ENCODE measurements around the gene LARGE1.
"Not testable (repeated sequence)": the region's sequence is repeated elsewhere in the genome, so short reads cannot be mapped to it uniquely, and the experiment has no call there.

Gene LARGE1

DNA sequence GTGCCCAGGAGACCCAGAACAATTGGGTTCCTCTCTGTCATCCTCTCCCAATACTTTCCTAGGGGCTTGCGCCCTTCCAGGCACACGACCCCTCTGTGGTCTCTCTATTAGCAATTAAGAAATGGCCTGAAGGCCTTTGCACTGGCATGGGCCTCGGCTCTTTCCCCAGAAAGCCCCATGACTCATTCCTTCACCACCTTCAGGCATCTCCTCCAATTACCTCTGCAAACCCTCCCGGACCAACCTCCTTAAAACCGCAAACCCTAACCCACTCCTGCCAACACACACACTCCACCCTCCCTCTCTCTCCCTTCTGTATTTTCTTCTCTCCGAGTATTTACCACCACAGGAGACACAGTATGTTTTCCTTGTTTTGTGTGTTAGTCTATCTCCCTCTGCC is 36.7 kb downstream of the LARGE1 start:
- no peak for DNase-seq

GRCh38 chr22:33882991-33883390 is 37.3 kb downstream of the LARGE1 start:
- no peak for DNase-seq

DNA sequence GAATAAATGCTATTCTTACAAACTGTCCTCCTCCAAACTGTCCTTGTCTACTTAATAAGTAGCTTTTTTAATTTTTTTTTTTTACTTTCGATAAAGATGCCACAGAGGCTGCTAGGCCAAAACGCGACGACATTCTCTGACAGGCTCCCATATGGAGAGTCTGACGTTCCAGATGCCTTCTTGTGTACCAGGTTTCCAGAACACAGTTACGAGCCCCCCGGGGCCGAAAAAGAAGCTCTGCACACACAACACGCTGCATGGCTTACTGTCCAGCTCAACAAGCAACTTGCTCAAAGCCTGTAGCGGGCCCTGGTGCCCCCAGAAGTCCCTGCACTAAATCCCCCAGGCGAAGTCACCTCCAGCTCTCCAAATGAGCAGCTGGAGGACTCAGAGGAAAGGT is 39.3 kb downstream of the LARGE1 start:
- DNase-seq: no peak

- no peak for DNase-seq
Observed at GRCh38 chr22:33879796-33880195, 40.5 kb downstream of the LARGE1 start.

DNA sequence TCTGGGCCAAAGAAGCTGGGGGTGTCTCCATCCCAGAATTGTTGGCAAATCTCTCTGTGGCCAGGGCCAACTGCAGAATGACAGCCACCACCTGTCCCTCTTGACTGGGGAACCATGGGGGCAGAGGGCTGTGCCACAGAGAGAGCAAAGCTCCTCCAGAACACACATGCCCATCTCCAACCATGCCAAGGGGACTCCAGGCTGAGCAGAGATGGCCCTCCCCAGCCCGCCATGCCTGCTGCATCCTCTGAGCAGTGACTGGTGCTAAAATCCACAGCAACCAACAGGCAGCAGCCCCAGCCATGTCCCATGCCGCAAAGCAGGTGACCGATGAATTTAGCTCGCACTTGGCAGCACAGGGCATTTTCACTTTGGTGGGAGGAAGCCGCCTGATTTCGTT is 45.0 kb downstream of the LARGE1 start:
- no peak for DNase-seq

DNA sequence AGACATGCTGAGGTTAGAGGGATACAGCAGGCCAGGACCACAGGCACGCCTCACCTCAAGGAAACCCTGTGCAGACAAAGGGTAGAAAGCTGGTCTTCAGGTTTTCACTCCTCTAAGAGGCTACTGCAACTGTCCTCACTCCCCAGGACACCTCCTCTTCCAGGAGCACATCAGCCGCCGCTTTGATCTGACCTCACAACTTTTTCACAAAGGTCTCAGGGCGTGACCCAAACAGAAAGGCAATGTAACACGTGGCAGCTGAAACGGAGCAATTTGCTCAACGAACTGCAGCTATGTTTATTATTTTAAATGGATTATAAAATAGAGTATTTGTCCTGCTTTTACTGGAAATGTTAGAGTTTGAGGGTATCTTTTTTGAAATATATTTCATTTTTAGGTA is 46.1 kb downstream of the LARGE1 start:
- no peak for DNase-seq

- DNase-seq: no peak
Observed at GRCh38 chr22:33873666-33874065, 46.6 kb downstream of the LARGE1 start.

GRCh38 chr22:33873186-33873585 is 47.1 kb downstream of the LARGE1 start:
- no peak for DNase-seq

DNA sequence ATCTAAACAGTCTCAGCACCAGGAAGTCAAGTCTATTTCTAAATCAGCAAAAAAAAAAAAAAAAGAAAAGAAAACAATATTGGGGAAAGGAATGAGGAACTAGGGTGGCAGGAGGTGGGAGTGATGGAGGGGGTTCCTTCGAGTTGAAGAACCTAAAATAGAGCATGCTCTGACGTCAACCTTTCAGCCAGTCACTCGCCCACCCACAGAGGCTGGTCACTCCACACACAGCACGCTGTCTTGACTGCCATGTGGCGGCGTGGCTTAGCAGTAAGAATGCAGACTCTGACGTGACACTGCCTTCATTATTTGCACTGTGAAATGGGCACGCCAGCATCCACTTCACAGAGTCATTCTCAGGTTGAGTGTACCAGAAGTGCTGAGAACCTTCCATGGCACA is 48.3 kb downstream of the LARGE1 start:
- DNase-seq: no peak

GRCh38 chr22:33869946-33870345 is 50.3 kb downstream of the LARGE1 start:
- peak; percentile 44 for DNase-seq

DNA sequence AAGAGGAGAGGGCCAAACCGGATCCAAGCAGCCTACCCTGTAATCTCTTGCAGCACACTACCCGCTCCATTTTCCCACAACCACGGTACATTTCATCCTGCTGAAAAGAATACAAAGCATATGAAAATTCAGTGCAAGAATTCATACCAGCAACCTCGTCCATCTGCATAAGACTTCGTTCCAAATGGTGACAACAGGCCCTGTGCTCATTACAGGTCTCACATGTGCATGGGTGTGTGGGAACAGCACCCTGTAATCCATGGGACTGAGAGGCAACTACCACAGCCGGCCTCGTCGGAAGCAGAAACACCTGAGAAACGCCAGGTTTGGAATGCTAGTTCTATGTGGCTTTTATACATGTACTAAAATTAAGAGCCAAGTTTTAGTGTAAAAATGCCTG is 52.3 kb downstream of the LARGE1 start:
- DNase-seq: no peak

DNA sequence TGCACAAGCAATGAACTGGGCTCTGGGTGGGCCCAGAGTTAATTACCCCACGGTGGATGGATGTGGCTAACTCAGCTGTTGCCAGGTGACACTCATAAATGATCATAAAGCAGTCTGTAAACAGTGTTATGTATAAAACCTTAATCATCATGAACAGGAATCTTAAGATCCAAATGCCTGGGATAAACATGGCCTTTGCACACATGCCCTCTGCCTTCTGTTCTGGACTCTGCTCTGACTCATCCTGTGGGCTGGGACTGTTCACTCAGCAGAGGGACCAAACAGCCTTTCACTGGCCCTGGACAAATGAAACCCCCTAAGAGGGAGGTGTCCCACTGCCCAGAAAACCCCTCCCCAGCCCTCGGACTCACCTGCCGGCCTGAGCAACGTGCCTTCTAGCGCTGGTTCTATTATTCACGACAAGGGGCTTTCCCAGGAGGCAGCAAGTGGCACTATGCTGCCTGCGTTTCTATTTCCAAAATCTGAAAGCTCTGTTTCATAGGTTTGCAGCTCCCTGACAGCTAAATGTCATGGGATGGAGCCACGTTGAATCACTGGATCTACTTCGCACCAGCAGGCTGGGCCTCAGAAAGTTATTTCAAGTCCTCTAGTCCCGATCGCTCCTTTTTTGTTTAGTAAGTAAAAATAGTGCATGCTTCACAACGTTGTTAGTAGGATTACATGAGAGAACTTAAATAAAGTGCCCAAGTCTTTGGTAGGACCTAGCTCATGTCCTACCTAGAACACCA is 53.0 kb downstream of the LARGE1 start:
- no peak for DNase-seq

GRCh38 chr22:33866511-33866910 is 53.8 kb downstream of the LARGE1 start:
- DNase-seq: no peak

DNA sequence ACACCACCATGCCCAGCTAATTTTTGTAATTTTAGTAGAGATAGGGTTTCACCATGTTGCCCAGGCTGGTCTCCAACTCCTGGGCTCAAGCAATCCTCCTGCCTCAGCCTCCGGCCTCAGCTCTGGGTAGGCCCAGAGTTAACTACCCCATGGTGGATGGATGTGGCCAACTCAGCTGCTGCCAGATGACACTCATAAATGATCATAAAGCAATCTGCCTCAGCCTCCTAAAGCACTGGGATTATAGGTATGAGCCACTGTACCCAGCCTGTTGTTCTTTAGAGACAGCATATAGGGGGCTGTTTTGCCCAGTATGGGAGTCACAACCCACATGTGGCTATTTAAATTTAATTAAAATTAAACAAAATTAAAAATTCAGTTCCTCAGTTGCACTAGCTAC is 54.3 kb downstream of the LARGE1 start:
- DNase-seq: no peak

GRCh38 chr22:33865248-33865647 is 55.0 kb downstream of the LARGE1 start:
- DNase-seq: no peak

- DNase-seq: no peak
Observed at GRCh38 chr22:33864723-33865130, 55.5 kb downstream of the LARGE1 start.

- no peak for DNase-seq
Observed at GRCh38 chr22:33861216-33861875, 58.9 kb downstream of the LARGE1 start.

GRCh38 chr22:33860386-33860785 is 59.9 kb downstream of the LARGE1 start:
- no peak for DNase-seq

GRCh38 chr22:33859311-33859710 is 61.0 kb downstream of the LARGE1 start:
- DNase-seq: no peak

GRCh38 chr22:33858653-33859052 is 61.6 kb downstream of the LARGE1 start:
- not testable (repeated sequence) for DNase-seq

DNA sequence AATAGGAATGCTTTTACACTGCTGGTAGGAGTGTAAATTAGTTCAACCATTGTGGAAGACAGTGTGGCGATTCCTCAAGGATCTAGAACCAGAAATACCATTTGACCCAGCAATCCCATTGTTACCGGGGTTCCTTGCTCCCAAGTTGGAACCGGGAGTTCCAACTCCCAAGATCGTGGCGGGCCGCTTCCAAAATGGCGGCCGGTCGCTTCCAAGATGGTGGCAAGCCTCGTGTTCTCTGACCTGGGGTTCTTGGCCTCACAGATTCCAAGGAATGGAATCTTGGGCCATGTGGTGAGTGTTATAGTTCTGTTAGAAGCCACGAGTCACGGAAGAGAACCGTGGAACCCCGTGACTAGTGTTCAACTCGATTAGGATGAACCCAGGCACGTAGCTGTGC is 62.5 kb downstream of the LARGE1 start:
- DNase-seq: not testable (repeated sequence)

DNA sequence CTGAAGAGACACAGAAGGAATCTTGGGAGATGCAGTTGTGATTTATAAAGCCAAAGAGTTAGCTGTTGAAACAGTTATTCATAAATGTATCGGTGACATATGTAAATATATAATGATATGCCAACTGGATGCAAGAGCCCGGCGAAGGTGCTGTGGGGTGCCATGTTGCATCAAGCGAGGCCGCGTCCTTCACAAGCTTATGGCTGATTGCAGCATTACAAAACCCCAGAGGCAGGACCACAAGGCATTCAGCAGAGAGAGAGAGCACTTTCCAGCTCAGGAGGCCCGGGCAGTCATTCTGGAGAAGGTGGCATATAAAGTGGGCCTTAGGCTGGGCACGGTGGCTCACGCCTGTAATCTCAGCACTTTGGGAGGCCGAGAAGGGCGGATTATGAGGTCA is 65.6 kb downstream of the LARGE1 start:
- DNase-seq: no peak

GRCh38 chr22:33853200-33854097 is 66.8 kb downstream of the LARGE1 start:
- peak; percentile 73 for DNase-seq

Measured in fibroblast of upper back skin (primary cell).